Activated CD8-positive, alpha-beta memory T cell treated with anti-CD3 and anti-CD28 coated beads for 1 hour (primary cell): ENCODE results near the gene MRM3.
"Not testable (repeated sequence)": the region's sequence is repeated elsewhere in the genome, so short reads cannot be mapped to it uniquely, and the experiment has no call there.

ENCODE experiments used
- DNase-seq, 2 donors: peaks; one replicate each; pipeline ENCODE4 v3.0.0-alpha.2; 2020; ENCODE audit warnings: low read depth in 1 of 2; ENCODE audit errors: extremely low read depth in 1 of 2

Gene MRM3

DNA sequence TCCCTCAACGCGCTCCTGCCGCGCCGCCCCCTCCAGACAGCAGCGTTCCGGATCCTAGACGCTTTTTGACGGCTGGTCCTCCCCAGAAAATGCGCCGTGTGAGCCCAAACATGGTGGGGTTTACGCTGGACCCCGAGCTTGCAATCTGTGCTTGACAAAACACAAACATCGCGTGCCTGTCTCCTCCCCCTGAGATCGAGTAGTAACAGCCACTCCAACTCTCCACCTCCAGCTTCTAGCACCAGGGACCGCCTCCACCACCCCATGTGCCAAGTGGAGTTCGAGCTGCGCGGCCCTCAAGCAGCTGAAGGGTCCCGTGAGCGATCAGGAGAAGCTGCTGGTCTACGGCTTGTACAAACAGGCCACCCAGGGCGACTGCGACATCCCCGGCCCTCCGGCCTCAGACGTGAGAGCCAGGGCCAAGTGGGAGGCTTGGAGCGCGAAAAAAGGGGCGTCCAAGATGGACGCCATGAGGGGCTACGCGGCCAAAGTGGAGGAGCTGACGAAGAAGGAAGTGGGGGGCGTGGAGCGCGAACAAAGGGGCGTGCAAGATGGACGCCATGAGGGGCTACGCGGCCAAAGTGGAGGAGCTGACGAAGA, 29.4 kb upstream of the MRM3 start:
- DNase-seq: peak in 1 of 2 donors; percentile 3

DNA sequence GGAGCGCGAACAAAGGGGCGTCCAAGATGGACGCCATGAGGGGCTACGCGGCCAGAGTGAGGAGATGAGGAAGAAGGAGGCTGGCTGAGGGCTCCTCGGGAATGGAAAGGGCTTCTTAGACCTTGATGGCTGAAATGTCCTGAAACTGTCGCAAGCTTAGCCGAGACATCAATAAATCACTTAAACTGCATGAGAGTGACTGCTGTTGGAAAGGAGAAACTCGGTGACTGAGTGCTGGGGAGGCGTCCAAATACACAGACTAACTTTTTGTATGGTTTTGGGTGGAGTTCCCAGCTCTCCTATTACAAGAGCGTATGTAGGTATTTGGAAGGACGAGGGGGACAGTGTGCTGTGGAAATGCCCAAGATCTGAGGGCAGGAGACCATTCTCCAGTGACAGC, 28.7 kb upstream of the MRM3 start:
- no peak for DNase-seq

GRCh38 chr17:755319-755961, 26.7 kb upstream of the MRM3 start:
- DNase-seq: not testable (repeated sequence)

- not testable (repeated sequence) for DNase-seq
Measured at GRCh38 chr17:756010-756567, 26.1 kb upstream of the MRM3 start.

DNA sequence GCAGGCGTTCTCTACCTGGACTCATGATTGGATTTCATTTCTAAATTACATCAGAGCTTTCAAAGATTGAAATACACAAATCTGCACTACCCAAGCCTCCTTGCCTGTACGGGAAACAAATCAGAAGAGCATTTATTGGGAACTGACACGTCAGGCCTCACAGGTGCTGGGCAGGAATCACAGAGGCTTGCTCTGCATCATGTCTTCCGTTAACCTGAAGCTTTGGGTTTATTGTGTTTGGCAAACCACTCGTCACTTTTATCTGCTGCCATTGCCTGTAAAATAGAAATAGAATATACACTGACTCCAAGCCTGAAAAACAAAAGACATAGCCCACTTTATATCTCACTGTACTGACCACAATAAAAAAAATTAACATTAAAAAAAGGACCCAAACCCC, 22.2 kb upstream of the MRM3 start:
- no peak for DNase-seq

DNA sequence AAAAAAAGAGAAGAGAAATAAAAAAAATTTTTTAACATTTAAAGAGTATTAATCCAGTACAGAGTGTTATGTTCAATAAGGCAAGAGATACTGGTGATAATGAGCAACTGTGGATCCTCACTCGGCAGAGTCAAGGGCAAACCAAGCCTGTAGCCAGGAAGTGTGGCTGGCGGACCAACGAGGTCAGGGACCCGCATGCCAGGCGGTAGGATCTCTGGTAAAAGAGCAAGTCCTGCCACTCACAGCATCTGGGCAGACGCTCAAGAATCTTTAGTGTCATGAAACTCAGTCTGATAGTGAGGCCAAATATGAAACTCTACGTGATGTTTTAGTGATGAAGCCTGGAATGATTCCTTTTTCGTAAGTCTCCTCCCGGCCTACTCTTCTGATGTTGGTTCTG, 21.8 kb upstream of the MRM3 start:
- no peak for DNase-seq

DNA sequence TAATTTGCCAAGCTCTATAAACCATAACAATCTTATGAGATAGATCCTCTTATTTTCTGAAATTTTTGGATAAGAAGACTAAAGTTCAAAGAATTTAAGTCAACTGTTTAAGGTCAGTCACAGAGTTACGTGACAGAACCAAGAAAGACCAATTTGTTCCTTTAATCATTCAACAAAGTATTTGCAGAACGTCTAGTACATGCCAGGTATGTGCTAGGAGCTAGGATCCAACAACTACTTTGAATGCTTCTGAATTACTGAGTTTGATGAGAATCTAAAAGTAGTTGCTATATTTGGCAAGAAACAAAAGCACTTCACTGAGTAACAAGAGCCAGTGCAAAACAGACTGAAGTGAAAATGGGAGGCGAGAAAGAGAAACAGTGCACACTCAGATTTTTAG, 15.1 kb upstream of the MRM3 start:
- no peak for DNase-seq

- DNase-seq: no peak
Measured at GRCh38 chr17:773016-773415, 9.1 kb upstream of the MRM3 start.

DNA sequence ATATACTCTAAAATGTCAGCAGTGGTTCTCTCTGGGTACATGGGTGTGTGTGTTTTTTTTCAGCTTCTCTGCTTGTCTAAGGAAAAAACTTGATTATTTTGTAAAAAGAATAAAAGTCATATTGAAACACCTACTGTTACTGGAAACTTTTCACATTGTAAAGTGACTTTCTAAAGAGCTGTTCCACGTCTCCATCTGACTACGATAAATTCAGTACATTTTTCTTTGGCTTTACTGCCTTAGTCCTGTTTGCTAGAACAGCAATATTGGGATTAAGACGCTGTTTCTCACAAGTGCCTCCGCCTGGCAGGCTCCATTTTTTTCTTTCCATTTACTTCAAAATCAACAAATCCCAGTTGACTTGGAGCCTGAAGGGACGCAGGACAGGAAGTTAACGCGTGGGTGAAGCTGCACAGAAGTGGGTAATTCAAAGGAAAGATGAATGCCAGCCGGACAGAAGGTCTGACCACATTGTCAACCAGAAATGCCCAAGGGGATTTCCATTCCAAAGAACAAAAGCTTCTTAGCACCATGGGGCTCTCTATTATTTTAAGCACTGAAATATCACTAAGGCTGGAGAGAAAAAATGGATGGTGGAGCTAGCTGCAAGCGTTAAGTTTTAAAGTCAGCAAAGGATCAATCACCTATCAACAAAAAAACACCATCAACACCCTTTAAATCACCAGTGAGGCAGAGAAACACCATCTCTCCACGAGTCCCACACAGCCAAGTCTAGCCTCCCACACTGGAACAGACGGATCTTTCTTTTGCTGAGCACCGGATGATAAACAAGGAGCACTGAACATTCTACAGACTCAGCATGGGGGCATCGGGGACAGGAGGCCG, 8.5 kb upstream of the MRM3 start:
- no peak for DNase-seq

DNA sequence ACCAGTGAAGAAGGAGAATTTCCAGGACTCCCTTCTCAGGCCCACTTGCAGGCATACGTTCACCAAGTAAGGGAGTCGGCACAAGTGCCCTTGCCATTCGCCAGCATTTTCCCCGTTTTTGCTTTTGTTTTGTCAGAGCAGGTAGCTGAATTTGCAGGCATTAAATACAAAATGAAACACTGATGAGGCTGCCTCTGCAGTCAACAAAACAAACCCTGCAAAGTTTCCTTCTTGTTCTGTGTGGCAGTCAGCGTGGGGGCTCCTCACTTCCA, 7.9 kb upstream of the MRM3 start:
- DNase-seq: no peak

DNA sequence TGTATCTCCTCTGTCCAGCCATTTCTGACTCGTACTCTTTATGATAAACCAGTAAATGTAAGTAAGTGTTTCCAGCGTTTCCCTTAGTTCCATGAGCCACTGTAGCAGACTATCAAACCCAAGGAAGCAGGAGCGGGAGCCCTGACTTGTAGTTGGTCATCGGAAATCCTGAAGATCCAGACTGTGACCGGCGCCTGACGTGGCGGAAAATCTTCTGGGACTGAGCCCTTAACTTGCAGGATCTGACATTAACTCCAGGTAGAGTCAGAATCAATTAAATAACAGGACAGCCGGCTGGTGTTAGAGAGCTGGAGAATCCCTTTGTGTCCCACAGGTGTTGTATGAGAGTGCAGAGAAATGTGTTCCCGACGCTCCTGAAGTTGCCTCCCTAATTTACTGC, 4.1 kb upstream of the MRM3 start:
- no peak for DNase-seq

DNA sequence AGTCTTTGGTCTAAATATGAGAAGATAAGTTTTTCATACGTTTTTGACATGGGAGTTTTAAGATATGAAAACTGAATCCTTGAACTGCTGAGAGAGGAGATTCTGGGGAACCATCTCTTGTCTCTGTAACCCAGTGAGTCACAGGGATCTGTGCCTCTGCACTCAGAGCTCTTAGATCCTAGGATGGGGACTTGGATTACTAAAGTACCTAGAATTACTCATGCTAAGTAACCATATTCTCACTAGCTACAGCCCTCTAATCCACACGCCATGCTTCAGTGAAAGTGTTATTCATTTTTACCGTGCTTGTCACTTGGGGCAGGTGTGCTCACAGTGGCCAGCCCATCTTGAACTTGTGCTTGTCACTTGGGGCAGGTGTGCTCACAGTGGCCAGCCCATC, 2.0 kb downstream of the MRM3 start:
- DNase-seq: no peak

DNA sequence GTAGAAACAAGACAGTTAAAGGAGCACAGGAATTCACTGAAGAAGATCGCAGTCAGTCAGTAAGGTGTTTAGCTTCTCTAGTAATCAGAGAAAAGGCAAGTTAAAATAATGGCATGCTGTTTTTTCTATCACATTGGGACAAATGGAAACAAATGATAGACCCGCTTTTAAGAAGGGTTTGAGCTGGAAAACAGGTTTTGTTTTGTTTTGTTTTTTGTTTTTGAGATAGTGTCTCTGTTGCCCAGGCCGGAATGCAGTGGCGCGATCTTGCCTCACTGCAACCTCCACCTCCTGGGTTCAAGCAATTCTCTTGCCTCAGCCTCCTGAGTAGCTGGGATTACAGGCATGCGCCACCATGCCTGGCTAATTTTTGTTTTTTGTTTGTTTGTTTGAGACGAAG, 3.7 kb downstream of the MRM3 start:
- not testable (repeated sequence) for DNase-seq

- DNase-seq: no peak
Measured at GRCh38 chr17:787641-788221, 5.6 kb downstream of the MRM3 start.

- no peak for DNase-seq
Measured at GRCh38 chr17:788551-788950, 6.4 kb downstream of the MRM3 start.

- DNase-seq: no peak
Measured at GRCh38 chr17:789160-789840, 7.1 kb downstream of the MRM3 start.

DNA sequence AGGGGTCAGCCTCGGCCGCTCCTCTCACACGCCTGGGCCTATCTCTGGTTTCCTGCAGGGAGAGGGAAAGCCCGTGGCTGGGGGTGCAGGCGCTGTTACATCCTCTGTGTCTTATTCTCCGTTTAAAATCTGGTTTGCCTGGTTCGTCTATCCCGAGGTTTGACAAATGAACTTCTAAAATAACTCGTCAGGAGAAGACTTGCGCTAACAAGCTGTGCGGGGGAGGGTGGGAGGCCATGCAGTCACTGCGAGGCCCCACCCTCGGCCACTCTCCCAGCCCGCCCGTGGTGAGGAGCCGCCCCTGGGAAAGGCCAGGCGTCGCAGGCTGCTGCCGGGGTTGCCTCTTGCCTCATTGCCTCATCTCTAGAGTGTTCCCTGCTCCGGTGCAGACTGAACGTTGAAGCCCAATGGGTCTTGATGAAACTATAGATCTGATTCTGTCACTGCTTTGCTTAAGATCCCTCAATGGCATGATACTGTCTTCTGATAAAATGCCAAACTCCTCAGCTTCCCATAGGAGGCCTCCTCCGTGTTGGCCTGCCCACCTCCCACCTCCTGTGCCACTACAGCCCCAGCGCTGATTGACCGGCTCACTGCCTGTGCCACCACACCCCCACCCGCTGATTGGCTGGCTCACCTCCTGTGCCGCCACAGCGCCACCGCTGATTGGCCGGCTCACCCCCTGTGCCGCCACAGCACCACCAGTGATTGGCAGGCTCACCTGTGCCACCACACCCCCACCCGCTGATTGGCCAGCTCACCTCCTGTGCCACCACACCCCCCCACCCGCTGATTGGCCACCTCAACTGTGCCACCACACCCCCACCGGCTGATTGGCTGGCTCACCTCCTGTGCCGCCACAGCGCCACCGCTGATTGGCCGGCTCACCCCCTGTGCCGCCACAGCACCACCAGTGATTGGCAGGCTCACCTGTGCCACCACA, 8.0 kb downstream of the MRM3 start:
- not testable (repeated sequence) for DNase-seq

DNA sequence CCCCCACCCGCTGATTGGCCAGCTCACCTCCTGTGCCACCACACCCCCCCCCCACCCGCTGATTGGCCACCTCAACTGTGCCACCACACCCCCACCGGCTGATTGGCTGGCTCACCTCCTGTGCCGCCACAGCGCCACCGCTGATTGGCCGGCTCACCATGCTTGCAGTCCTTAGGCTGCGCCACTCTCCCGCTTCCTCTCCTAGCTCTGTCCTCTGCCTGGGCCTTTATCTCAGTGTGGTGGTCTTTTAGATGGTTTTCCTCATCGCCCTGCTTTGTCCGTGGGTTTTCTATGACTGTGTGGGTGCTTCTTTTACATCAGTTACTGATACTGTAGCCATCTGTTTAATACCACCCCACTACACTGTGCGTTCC, 8.7 kb downstream of the MRM3 start:
- not testable (repeated sequence) for DNase-seq

DNA sequence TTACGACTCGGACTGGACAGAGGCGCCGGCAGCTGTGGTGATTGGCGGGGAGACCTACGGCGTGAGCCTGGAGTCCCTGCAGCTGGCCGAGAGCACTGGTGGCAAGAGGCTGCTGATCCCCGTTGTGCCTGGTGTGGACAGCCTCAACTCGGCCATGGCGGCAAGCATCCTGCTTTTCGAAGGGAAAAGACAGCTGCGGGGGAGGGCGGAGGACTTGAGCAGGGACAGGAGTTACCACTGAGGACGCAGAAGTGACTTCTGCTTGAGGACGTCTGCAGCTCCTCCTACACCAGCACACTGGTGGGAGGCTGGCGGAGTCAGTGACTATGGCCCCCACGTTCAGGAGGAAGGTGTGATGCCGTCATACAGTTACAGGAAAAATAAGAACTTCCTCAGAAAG, 9.7 kb downstream of the MRM3 start:
- DNase-seq: no peak

GRCh38 chr17:792277-792676, 10.1 kb downstream of the MRM3 start:
- DNase-seq: no peak
